Naive thymus-derived CD4-positive, alpha-beta T cell (primary cell): ENCODE data around the gene MT3. TPM values are rescaled to one million over a fixed set of nuclear protein-coding genes. Genes with fewer than 3 reads are reported as not detected.
A peak's percentile ranks its signal among the peaks of the same experiment; 100 is the strongest.

Experiments used
- ATAC-seq: fragments of 150-1000 bp; cut with Tn5 transposase; 2 replicates; pipeline ENCODE4 v1.10.0; 2021; ENCODE audit warnings: mild to moderate bottlenecking, moderate library complexity
- CTCF ChIA-PET: fragments of 350-600 bp; sonication (Branson Sonifier 250); formaldehyde crosslinking; loops from one replicate; lab custom pipeline; 2021; ENCODE audit warnings: antibody characterized with exemption; lab: Charles Lee
- POLR2A ChIA-PET: fragments of 350-600 bp; sonication (Branson Sonifier 250); formaldehyde crosslinking; loops from one replicate; lab custom pipeline; 2021; ENCODE audit warnings: antibody characterized with exemption, inconsistent platforms; lab: Charles Lee
- DNase-seq, 9 donors: peaks; one replicate each; pipeline versions ENCODE4 v3.0.0 to v3.0.0-alpha.2; 2020 to 2022; ENCODE audit warnings: mixed read lengths in 1 of 9
- H3K27ac ChIP-seq: one replicate; pipeline ENCODE4 v1.7.0; 2013; ENCODE audit warnings: mild to moderate bottlenecking, low read depth, low read length, moderate library complexity
- H3K27me3 ChIP-seq, 2 donors: one replicate each; pipeline ENCODE4 v1.7.0; 2013; ENCODE audit warnings: low read length in 2 of 2, mild to moderate bottlenecking in 2 of 2, moderate library complexity in 2 of 2; ENCODE audit not compliant: control insufficient read depth in 2 of 2, insufficient read depth in 2 of 2
- H3K36me3 ChIP-seq, 3 experiments: 1 replicate in 2 of 3; 2 replicates in 1 of 3; pipeline ENCODE4 v1.7.0; 2013; ENCODE audit warnings: low read length in 3 of 3, mild to moderate bottlenecking in 3 of 3, moderate library complexity in 1 of 3; ENCODE audit not compliant: insufficient read depth in 3 of 3, control insufficient read depth in 2 of 3
- H3K4me1 ChIP-seq, 2 donors: one replicate each; pipeline ENCODE4 v1.7.0; 2013; ENCODE audit warnings: low read length in 2 of 2, mild to moderate bottlenecking in 2 of 2, moderate library complexity in 1 of 2; ENCODE audit not compliant: control insufficient read depth in 2 of 2, insufficient read depth in 2 of 2
- H3K4me3 ChIP-seq: 2 replicates; pipeline ENCODE4 v1.7.0; 2013; ENCODE audit warnings: mild to moderate bottlenecking, low read length
- H3K9me3 ChIP-seq, 3 experiments: 1 replicate in 2 of 3; 2 replicates in 1 of 3; pipeline ENCODE4 v1.7.0; 2013; ENCODE audit warnings: low read length in 3 of 3; ENCODE audit not compliant: control insufficient read depth in 2 of 3
- H3K27ac Mint-ChIP-seq, 9 donors: one replicate each; pipeline ENCODE4 v1.8.0; 2020 to 2022; ENCODE audit warnings: mixed read lengths in 9 of 9, mild to moderate bottlenecking in 8 of 9, moderate library complexity in 5 of 9, inconsistent platforms in 2 of 9
- H3K27me3 Mint-ChIP-seq, 5 donors: one replicate each; pipeline ENCODE4 v1.8.0; 2021 to 2022; ENCODE audit warnings: mixed read lengths in 5 of 5, mild to moderate bottlenecking in 1 of 5
- H3K36me3 Mint-ChIP-seq, 5 donors: one replicate each; pipeline ENCODE4 v1.8.0; 2020 to 2022; ENCODE audit warnings: mixed read lengths in 5 of 5, mild to moderate bottlenecking in 3 of 5, inconsistent platforms in 1 of 5
- H3K4me1 Mint-ChIP-seq, 7 donors: one replicate each; pipeline ENCODE4 v1.8.0; 2020 to 2022; ENCODE audit warnings: mixed read lengths in 7 of 7, mild to moderate bottlenecking in 3 of 7, inconsistent platforms in 1 of 7
- H3K4me3 Mint-ChIP-seq, 10 donors: one replicate each; pipeline ENCODE4 v1.8.0; 2020 to 2022; ENCODE audit warnings: mild to moderate bottlenecking in 10 of 10, mixed read lengths in 10 of 10, moderate library complexity in 6 of 10, inconsistent platforms in 2 of 10
- H3K9me3 Mint-ChIP-seq, 11 donors: one replicate each; pipeline ENCODE4 v1.8.0; 2020 to 2022; ENCODE audit warnings: mixed read lengths in 11 of 11, mild to moderate bottlenecking in 4 of 11, inconsistent platforms in 1 of 11, moderate library complexity in 1 of 11
- intact Hi-C, 2 donors: fragments of 100-400 bp; cut with micrococcal nuclease; formaldehyde crosslinking; loops; one replicate each; pipeline ENCODE4 v1.15.1; 2023
- polyA plus RNA-seq, 2 donors: library from polyadenylated mRNA; unstranded; fragments of 300-500 nt; fragmentation: Illumina TruSeq; gene quantifications; one replicate each; pipeline ENCODE4 v1.2.3, GENCODE V29; 2021
- total RNA-seq, 6 experiments: library from RNA in 5 of 6; stranded (reverse) in 5 of 6; gene quantifications; 1 replicate in 5 of 6; 2 replicates in 1 of 6; pipeline ENCODE4 v1.2.3 and lab custom pipeline; 2021 to 2026

Gene MT3
- total and polyA plus RNA-seq, 7 experiments from 2014 or later = 0.76 to 4.5 (median 3.8) TPM; not detected in 2

DNA sequence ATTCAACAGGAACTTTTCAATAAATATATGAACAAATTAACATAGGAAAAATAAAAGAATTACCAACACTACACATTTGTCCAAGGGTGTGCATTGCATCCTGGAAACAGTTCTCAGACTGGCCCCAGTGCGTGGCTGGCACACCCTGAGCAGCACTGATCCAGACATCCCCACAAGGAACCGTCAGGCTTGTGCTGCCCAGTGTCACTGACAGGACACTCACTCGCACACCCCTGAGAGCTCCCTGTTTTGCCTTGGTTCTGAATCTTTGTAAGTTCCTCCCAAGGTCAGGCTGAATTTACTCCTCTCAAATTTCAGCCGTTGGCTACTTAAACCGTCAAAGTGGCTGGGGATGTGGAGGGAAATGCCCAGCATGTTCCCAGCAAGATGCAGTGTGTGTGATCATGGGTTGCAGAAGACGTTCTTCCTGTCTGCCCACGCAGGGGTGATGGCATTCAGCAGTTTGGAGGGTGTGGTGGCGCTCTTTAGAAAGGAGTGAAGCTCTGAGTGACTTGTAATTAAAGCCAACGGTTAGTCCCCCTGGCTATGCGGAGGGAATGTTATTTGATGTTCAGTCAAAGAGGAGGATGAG lies 20.8 kb downstream of the MT3 start:
- intact Hi-C loops = no loop called here
- Histone ChIP-seq H3K4me1 (peaks cover 29 to 34% of the 10 kb centered on the region in 2 donors), H3K36me3 (no peaks in the 10 kb centered on the region), H3K27ac (peak overlapping the region; percentile 94), H3K27me3 (no peaks in the 10 kb centered on the region), H3K9me3 (no peaks in the 10 kb centered on the region), H3K4me3 (peak overlapping the region; percentile 97)
- Mint-ChIP-seq H3K9me3 (no peaks in the 10 kb centered on the region), H3K27ac (peak overlapping the region; percentile 85 to 99 (median 93)), H3K4me1 (peaks cover 36 to 66% (median 46%) of the 10 kb centered on the region in 7 donors), H3K36me3 (peaks cover 0 to 5% (median 0%) of the 10 kb centered on the region in 5 donors), H3K27me3 (no peaks in the 10 kb centered on the region), H3K4me3 (peak overlapping the region; percentile 85 to 100 (median 96))
- ChIA-PET CTCF (interaction anchor here (1.0 to 2.6 kb wide), 3 partner anchors 14 to 60 kb away, joined by 3 to 10 read pairs (median 5); partner anchors contain the start of gene MT1H), POLR2A (interaction anchor here (0.8 to 1.5 kb wide), 4 partner anchors 14 to 72 kb away, joined by 3 to 4 read pairs (median 4); partner anchors contain the start of genes MT1E and MT1X)
- DNase-seq = peak; percentile 33 to 83 (median 77)
- peak; percentile 77 for ATAC-seq

DNA sequence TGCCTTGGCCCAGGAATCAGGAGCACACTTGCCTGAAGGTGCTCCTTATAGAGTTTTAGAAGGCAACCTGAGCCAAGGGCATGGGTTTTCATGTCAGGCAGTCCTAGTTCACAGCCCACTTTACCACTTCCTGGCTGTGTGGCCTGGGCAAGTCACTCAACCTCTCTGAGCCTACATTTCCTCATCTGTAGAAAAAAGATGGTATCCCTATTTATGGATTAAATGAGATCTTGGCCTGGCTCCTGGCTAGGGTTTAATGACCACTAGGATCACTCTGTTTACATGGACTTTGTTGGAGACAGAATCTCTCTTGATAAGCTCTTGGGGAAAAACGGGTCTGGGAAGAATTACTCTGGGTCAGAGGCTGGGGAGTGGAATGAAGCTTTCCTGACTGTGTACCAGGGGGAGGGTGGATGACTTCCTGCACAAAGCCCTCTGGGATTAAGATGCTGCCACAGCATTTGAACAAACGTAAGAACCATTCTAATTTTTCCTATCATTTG lies 21.3 kb downstream of the MT3 start:
- Histone ChIP-seq H3K36me3 (no peaks in the 10 kb centered on the region), H3K27me3 (no peaks in the 10 kb centered on the region), H3K4me3 (peak overlapping the region; percentile 97), H3K4me1 (peaks cover 29 to 34% of the 10 kb centered on the region in 2 donors), H3K27ac (peak overlapping the region; percentile 94), H3K9me3 (no peaks in the 10 kb centered on the region)
- ATAC-seq (peak; percentile 23), DNase-seq (no peak)
- Mint-ChIP-seq H3K27ac (peak overlapping the region; percentile 85 to 99 (median 93)), H3K9me3 (no peaks in the 10 kb centered on the region), H3K27me3 (no peaks in the 10 kb centered on the region), H3K4me1 (peaks cover 38 to 69% (median 46%) of the 10 kb centered on the region in 7 donors), H3K4me3 (peak overlapping the region; percentile 81 to 100 (median 93)), H3K36me3 (peaks cover 0 to 5% (median 0%) of the 10 kb centered on the region in 5 donors)
- ChIA-PET POLR2A (interaction anchor here (1.0 to 1.5 kb wide), 4 partner anchors 13 to 72 kb away, joined by 3 to 5 read pairs (median 4); partner anchors contain the start of genes MT1E and MT1X), CTCF (interaction anchor here (1.3 to 2.6 kb wide), 2 partner anchors 33 to 98 kb away, joined by 3 to 10 read pairs; no protein-coding TSS in a partner anchor)
- intact Hi-C loops = no loop called here

DNA sequence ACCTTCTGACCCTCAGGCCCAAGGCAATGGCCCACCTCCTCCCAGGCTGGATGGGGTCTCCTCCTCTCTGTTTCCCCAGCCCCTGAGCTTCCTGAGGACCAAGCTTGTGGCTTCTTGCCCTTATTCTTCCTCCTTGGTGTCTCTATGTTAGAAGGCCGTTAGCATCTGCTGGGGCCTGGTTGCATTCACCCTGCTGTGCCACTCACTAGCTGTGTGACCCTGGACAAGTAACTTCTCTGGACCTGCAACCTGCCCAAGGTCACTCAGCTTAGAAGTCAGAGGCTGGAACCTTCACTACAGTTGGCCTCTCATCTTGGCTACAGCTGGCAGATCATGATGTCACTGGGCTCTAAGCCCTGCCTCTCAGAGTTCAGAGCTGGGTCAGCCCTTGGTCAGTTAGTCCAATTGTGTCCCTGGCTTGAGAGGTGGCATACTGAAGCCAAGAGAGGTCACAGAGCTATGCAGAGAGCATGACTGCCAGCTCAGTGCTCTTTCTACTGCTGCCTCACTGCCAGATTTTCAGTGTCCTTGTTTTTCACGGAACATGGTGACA lies 22.0 kb downstream of the MT3 start:
- H3K9me3 ChIP-seq = no peaks in the 10 kb centered on the region
- H3K27ac Mint-ChIP-seq = peak overlapping the region; percentile 85 to 99 (median 93)
- no peaks in the 10 kb centered on the region for H3K36me3 ChIP-seq
- intact Hi-C loops = no loop called here
- peaks cover 0 to 5% (median 0%) of the 10 kb centered on the region in 5 donors for H3K36me3 Mint-ChIP-seq
- H3K4me3 ChIP-seq = no peak overlapping the region
- no peaks in the 10 kb centered on the region for H3K27me3 ChIP-seq
- POLR2A ChIA-PET = interaction anchor here (0.7 to 1.5 kb wide), 5 partner anchors 13 to 93 kb away, joined by 3 to 5 read pairs (median 4); partner anchors contain the start of gene MT1X
- no peaks in the 10 kb centered on the region for H3K27me3 Mint-ChIP-seq
- no peaks in the 10 kb centered on the region for H3K9me3 Mint-ChIP-seq
- peak overlapping the region; percentile 94 for H3K27ac ChIP-seq
- peaks cover 29 to 34% of the 10 kb centered on the region in 2 donors for H3K4me1 ChIP-seq
- peak overlapping the region in 9 of 10 donors; percentile 7 to 90 (median 37) for H3K4me3 Mint-ChIP-seq
- CTCF ChIA-PET = interaction anchor here (0.8 to 2.6 kb wide), 4 partner anchors 32 to 98 kb away, joined by 3 to 10 read pairs (median 4); no protein-coding TSS in a partner anchor
- DNase-seq (no peak), ATAC-seq (no peak)
- H3K4me1 Mint-ChIP-seq = peaks cover 38 to 67% (median 44%) of the 10 kb centered on the region in 7 donors

DNA sequence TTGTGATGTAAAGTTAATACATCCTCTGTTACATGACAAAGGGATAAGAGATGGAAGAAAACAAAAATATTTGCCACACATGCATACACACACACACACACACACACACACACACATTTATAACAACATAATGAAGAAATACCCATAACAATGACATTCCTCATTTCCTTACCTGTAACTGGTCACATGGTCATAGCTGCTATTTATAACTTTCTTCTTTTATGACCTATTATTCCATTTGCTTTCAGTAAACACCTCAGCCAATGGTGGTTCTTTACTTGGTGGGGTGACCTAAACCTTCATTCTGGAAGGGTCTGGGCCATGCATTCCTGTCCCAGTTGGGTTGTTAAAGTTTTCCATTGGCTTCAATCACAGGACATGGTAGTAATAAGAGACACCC lies 24.4 kb downstream of the MT3 start:
- ATAC-seq (no peak), DNase-seq (no peak)
- Histone ChIP-seq H3K4me3 (no peak overlapping the region), H3K9me3 (no peaks in the 10 kb centered on the region), H3K27ac (no peak overlapping the region), H3K27me3 (no peaks in the 10 kb centered on the region), H3K4me1 (peaks cover 16 to 23% of the 10 kb centered on the region in 2 donors), H3K36me3 (no peaks in the 10 kb centered on the region)
- POLR2A ChIA-PET = interaction anchor here (0.8 kb wide), 1 partner anchor 51 kb away, joined by 3 read pairs; no protein-coding TSS in a partner anchor
- Mint-ChIP-seq H3K9me3 (no peaks in the 10 kb centered on the region), H3K4me1 (peaks cover 27 to 67% (median 37%) of the 10 kb centered on the region in 7 donors), H3K4me3 (no peak overlapping the region), H3K27ac (peak overlapping the region in 1 of 9 donors; percentile 55), H3K27me3 (peaks cover 0 to 14% (median 4%) of the 10 kb centered on the region in 5 donors), H3K36me3 (peaks cover 0 to 5% (median 0%) of the 10 kb centered on the region in 5 donors)
- CTCF ChIA-PET = interaction anchor here (1.0 kb wide), 1 partner anchor 43 kb away, joined by 3 read pairs; no protein-coding TSS in a partner anchor
- intact Hi-C loops = no loop called here

DNA sequence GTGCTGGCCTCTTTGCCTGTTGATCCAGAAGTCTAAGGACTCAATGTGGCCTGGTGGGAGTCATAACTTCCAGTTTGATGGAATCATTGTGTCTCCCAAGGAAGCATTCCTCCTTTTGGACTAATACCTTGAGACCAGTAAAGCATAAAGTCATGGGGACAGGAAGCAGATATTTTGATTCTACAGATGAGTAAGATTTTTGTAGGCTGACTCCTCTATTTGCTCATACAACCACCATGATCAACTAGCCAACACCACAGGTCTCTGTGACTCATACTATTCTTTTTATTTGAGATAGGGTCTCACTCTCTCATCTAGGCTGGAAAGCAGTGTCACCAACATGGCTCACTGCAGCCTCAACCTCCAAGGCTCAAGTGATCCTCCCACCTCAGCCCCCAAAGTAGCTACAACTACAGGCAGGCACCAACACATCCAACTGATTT lies 25.2 kb downstream of the MT3 start:
- POLR2A ChIA-PET = no interaction called here
- Histone ChIP-seq H3K27ac (no peak overlapping the region), H3K36me3 (no peaks in the 10 kb centered on the region), H3K9me3 (no peaks in the 10 kb centered on the region), H3K4me1 (peaks cover 15 to 23% of the 10 kb centered on the region in 2 donors), H3K4me3 (no peak overlapping the region), H3K27me3 (no peaks in the 10 kb centered on the region)
- CTCF ChIA-PET = no interaction called here
- H3K9me3 Mint-ChIP-seq = no peaks in the 10 kb centered on the region
- peaks cover 0 to 2% (median 0%) of the 10 kb centered on the region in 5 donors for H3K36me3 Mint-ChIP-seq
- peaks cover 19 to 67% (median 30%) of the 10 kb centered on the region in 7 donors for H3K4me1 Mint-ChIP-seq
- intact Hi-C loops = no loop called here
- ATAC-seq (no peak), DNase-seq (no peak)
- H3K4me3 Mint-ChIP-seq = no peak overlapping the region
- H3K27me3 Mint-ChIP-seq = peaks cover 0 to 18% (median 4%) of the 10 kb centered on the region in 5 donors
- peak overlapping the region in 2 of 9 donors; percentile 18 to 55 for H3K27ac Mint-ChIP-seq

- no peak for ATAC-seq
Measured at GRCh38 chr16:56615353-56615752, 26.0 kb downstream of the MT3 start.

More at GRCh38 chr16:56615353-56615752, 26.0 kb downstream of the MT3 start:
- H3K4me1 ChIP-seq = peaks cover 7 to 16% of the 10 kb centered on the region in 2 donors
- H3K36me3 ChIP-seq = no peaks in the 10 kb centered on the region
- no peak overlapping the region for H3K4me3 Mint-ChIP-seq
- H3K9me3 ChIP-seq = no peaks in the 10 kb centered on the region
- DNase-seq = no peak
- no peak overlapping the region for H3K27ac Mint-ChIP-seq
- intact Hi-C loops = no loop called here
- no peaks in the 10 kb centered on the region for H3K27me3 ChIP-seq
- H3K27me3 Mint-ChIP-seq = peaks cover 0 to 18% (median 4%) of the 10 kb centered on the region in 5 donors
- peaks cover 0 to 2% (median 0%) of the 10 kb centered on the region in 5 donors for H3K36me3 Mint-ChIP-seq
- no peaks in the 10 kb centered on the region for H3K9me3 Mint-ChIP-seq
- ChIA-PET CTCF (no interaction called here), POLR2A (no interaction called here)
- peaks cover 12 to 62% (median 23%) of the 10 kb centered on the region in 7 donors for H3K4me1 Mint-ChIP-seq
- no peak overlapping the region for H3K4me3 ChIP-seq
- H3K27ac ChIP-seq = no peak overlapping the region
